GM12891 (cell line): ENCODE results near the gene CCDC28A.

Source experiments
- POLR2A ChIP-seq: IDR thresholded peaks from 2 replicates; pipeline ENCODE4 v1.6.1; 2011; ENCODE audit warnings: low read depth, low read length, control low read depth
- POLR2AphosphoS5 ChIP-seq: IDR thresholded peaks from 2 replicates; pipeline ENCODE4 v1.6.1; 2011; ENCODE audit warnings: low read depth, low read length, control low read depth
- SPI1 ChIP-seq: IDR thresholded peaks from 2 replicates; pipeline ENCODE4 v1.6.1; 2011; ENCODE audit warnings: low read depth, low read length, control low read depth
- TAF1 ChIP-seq: IDR thresholded peaks from 2 replicates; pipeline ENCODE4 v1.6.1; 2011; ENCODE audit warnings: low read depth, low read length, control low read depth

DNA sequence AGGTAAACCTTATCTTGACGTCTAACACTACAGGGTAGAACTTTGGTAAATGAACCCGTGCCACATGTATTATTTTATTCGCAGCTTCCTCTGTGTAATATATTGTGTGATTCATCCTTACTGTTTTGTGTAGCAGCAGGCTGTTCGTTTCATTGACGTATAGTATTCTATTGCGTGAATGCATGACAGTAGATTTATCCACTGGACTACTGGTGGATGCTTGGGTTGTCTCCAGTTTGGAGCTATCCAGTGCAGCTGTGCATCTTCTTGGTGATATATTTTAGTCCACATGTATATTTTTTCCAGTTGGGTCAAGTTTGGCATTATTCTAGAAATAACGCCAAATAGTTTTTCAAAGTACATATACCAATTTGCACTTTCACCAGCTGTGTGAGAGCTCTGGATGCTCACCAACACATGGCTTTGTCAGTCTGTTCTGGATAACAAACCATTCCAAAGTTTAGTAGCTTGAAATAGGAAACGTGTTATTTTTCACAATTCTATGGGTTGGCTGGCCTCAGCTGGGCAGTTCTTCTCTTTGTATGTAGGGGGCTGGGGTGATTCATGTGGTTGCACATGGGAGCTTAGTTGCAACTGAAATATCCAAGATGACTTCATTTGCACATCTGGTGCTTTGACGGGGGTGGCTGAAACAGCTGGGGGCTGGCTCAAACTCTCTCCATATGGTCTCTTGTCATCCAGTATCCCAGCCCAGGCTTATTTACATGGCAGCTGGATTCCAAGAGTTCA is 31.6 kb downstream of the CCDC28A start:
- TF ChIP-seq POLR2AphosphoS5: no peak
- no peak for TF ChIP-seq POLR2A
- TF ChIP-seq SPI1: no peak
- no peak for TF ChIP-seq TAF1
